Stimulated activated CD8-positive, alpha-beta memory T cell treated with anti-CD3 and anti-CD28 coated beads, Interleukin-12 subunit alpha, Interleukin-12 subunit beta, amount 100 ng/mL, for 1 hour (primary cell): Measurements from ENCODE around the gene DAZ2.
"Not testable (repeated sequence)": the region's sequence is repeated elsewhere in the genome, so short reads cannot be mapped to it uniquely, and the experiment has no call there.

Source experiments
- DNase-seq: peaks from one replicate; pipeline ENCODE4 v3.0.0-alpha.2; 2020; ENCODE audit warnings: low read depth

The DAZ2 gene, protein sequence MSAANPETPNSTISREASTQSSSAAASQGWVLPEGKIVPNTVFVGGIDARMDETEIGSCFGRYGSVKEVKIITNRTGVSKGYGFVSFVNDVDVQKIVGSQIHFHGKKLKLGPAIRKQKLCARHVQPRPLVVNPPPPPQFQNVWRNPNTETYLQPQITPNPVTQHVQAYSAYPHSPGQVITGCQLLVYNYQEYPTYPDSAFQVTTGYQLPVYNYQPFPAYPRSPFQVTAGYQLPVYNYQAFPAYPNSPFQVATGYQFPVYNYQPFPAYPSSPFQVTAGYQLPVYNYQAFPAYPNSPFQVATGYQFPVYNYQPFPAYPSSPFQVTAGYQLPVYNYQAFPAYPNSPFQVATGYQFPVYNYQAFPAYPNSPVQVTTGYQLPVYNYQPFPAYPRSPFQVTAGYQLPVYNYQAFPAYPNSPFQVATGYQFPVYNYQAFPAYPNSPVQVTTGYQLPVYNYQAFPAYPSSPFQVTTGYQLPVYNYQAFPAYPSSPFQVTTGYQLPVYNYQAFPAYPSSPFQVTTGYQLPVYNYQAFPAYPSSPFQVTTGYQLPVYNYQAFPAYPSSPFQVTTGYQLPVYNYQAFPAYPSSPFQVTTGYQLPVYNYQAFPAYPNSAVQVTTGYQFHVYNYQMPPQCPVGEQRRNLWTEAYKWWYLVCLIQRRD

DNA sequence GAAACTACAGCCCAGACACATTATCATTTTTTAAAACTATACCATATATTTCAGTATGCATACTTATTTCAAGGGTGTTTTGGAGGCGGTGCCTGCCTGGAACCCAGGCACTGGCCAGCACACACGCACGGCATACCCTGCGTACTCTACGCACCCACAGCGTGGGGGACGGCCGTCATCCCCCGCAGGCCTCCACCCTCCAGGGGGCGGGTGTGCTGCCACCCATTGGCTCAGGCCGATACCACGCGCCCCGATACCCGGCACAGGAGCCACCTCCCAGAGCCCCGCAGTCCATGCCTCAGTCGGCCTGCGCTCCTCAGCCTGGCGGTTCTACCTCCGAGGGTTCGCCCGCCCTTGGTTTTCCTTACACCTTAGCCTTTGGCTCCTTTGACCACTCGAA is at the start of gene DAZ2:
Gene DAZ2 (plus strand): TSS at position 301 of the 400 bp plus-strand sequence. CDS start 208 bp downstream, outside the sequence.
- DNase-seq = not testable (repeated sequence)

DNA sequence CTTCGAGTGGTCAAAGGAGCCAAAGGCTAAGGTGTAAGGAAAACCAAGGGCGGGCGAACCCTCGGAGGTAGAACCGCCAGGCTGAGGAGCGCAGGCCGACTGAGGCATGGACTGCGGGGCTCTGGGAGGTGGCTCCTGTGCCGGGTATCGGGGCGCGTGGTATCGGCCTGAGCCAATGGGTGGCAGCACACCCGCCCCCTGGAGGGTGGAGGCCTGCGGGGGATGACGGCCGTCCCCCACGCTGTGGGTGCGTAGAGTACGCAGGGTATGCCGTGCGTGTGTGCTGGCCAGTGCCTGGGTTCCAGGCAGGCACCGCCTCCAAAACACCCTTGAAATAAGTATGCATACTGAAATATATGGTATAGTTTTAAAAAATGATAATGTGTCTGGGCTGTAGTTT is 20.4 kb upstream of the DAZ2 start, which contains the start of gene DAZ1:
Gene DAZ1 (minus strand): TSS at position 101 of the 400 bp plus-strand sequence. CDS start 208 bp downstream, outside the sequence.
- not testable (repeated sequence) for DNase-seq

DNA sequence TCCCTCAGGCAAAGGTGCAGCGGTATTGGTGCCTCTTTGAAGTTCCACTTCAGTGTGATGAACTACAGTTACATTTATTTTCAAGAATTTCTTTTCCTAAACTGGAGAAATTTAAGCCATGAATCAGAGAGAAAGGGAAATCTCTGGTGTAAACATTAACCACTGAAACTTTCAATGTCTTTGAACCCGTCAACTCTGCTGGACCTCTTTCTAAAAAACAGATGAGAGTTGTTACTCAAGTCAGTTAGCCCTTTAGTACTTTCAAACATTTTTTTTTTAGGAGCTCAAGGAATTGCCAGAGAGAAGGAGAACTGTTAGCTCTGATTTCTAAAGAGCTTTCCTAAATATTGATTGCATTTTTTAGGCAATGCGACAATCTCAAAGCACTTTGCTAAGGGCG is 11.9 kb upstream of the DAZ2 start:
- not testable (repeated sequence) for DNase-seq

DNA sequence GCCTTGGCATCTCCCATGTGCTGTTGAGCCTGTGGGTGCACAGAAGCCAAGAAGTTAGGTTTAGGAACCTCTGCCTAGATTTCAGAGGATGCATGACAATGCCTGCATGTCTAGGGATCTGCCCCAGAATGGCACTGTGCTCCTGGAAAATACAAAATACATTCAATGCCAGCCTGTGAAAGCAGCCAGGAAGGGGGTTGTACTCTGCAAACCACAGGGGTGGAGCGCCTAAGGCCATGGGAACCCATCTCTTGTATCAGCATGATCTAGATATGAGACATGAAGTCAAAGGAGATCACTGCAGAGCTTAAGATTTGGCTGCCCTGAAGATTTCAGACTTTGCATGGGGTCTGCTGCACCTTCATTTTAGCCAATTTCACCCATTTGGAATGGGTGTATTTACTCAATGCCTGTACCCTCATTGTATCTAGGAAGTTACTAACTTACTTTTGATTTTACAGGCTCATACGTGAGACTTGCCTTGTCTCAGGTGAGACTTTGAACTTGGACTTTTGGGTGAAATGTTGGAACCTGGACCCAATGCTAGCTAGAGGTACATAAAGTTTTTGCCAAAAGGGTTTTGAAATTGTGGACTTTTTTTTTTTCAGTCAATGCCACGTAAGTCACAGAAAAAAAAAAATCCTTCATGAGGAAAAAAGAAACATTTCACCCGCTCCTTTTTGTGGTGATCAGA is 9.4 kb upstream of the DAZ2 start:
- DNase-seq = not testable (repeated sequence)

DNA sequence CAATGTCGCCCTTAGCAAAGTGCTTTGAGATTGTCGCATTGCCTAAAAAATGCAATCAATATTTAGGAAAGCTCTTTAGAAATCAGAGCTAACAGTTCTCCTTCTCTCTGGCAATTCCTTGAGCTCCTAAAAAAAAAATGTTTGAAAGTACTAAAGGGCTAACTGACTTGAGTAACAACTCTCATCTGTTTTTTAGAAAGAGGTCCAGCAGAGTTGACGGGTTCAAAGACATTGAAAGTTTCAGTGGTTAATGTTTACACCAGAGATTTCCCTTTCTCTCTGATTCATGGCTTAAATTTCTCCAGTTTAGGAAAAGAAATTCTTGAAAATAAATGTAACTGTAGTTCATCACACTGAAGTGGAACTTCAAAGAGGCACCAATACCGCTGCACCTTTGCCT is 8.7 kb upstream of the DAZ2 start:
- DNase-seq = not testable (repeated sequence)
